Activated T-helper 17 cell treated with anti-CD3 and anti-CD28 coated beads, Interleukin-2, amount 50 U/mL, for 72 hours (primary cell): Measurements from ENCODE around the gene AGAP1. TPM values are rescaled to one million over a fixed set of nuclear protein-coding genes. Genes with fewer than 3 reads are reported as not detected.
A peak's percentile ranks its signal among the peaks of the same experiment; 100 is the strongest.
"Not testable (repeated sequence)": the region's sequence is repeated elsewhere in the genome, so short reads cannot be mapped to it uniquely, and the experiment has no call there.

Experiments
- ATAC-seq: fragments of 150-1000 bp; cut with Tn5 transposase; replicated peaks from 2 replicates; pipeline ENCODE4 v1.10.0; 2021; ENCODE audit warnings: mild to moderate bottlenecking, moderate library complexity
- H3K27ac Mint-ChIP-seq: one replicate; pipeline ENCODE4 v1.8.0; 2022; ENCODE audit warnings: mixed read lengths
- H3K27me3 Mint-ChIP-seq: one replicate; pipeline ENCODE4 v1.8.0; 2022; ENCODE audit warnings: mixed read lengths
- H3K36me3 Mint-ChIP-seq: one replicate; pipeline ENCODE4 v1.8.0; 2022; ENCODE audit warnings: low read depth, mild to moderate bottlenecking, mixed read lengths
- H3K4me1 Mint-ChIP-seq: one replicate; pipeline ENCODE4 v1.8.0; 2022; ENCODE audit warnings: mixed read lengths
- H3K4me3 Mint-ChIP-seq: one replicate; pipeline ENCODE4 v1.8.0; 2022; ENCODE audit warnings: mild to moderate bottlenecking, mixed read lengths
- H3K9me3 Mint-ChIP-seq: one replicate; pipeline ENCODE4 v1.8.0; 2022; ENCODE audit warnings: mixed read lengths
- total RNA-seq, 2 donors: library from RNA; stranded (reverse); gene quantifications; one replicate each; pipeline ENCODE4 v1.2.3, GENCODE V29; 2022

The AGAP1 gene
- total RNA-seq, 2 donors from 2014 or later = 2.2 to 5.3 TPM

DNA sequence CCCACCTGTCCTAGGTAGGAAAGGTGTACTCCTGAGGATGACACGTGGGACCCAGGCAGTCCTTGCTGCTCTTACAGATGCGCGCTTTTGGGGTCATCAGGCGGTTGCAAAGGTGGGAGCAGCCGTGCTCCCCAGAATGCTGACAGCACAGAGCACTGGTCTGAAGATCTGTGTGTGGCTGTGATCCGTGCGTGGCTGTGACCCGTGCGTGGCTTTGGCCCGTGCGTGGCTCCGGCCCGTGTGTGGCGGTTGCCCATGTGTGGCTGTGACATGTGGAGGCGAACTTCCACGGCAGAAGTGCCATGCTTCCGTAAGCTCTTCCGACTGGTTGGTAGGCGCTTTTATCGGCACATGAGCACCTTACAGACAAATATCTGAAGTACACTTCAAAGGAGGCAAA, 270.0 kb downstream of the AGAP1 start:
- Mint-ChIP-seq H3K27me3 (no peaks in the 10 kb centered on the region), H3K4me1 (peaks cover 3% of the 10 kb centered on the region), H3K36me3 (no peaks in the 10 kb centered on the region), H3K27ac (no peak overlapping the region), H3K4me3 (no peak overlapping the region), H3K9me3 (no peaks in the 10 kb centered on the region)
- no peak for ATAC-seq

DNA sequence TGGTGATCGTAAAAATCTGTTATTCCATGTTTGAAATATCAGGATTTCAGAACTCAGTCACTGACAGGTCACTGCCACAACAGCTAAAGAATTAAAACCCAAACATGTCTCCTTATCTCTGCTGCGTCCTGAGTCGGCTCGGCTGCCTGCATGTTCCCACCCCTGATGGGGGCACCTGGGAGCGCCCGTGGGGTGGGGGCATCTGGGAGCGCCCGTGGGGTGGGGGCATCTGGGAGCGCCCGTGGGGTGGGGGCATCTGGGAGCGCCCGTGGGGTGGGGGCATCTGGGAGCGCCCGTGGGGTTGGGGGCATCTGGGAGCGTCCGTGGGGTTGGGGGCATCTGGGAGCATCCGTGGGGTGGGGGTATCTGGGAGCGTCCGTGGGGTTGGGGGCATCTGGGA, 270.6 kb downstream of the AGAP1 start:
- not testable (repeated sequence) for H3K27me3 Mint-ChIP-seq, H3K36me3 Mint-ChIP-seq, H3K4me1 Mint-ChIP-seq, H3K9me3 Mint-ChIP-seq, ATAC-seq, H3K4me3 Mint-ChIP-seq, H3K27ac Mint-ChIP-seq

DNA sequence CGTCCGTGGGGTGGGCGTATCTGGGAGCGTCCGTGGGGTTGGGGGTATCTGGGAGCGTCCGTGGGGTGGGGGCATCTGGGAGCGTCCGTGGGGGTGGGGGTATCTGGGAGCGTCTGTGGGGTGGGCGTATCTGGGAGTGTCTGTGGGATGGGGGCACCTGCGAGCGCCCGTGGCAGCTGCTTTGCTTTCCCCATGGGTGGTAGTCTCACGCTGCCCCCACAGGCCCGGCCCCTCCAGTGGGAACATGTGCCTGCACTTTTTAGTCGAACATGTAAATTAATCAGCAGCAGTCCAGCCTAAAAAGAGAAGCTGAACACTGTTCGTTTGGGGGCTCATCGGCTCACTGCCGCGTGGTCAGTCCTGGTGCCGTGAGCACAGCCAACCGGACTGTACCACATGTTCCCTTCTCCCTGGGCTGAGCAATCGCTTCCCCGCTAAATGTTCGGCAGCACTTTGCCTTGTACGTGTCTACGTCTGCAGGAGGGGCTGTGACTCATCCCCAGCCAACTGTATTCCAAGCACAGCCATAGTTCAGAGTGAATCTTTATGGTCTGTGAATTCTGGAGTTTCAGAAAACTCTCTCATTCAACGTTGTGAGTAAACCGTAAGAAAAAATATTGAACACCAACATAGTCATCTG, 271.5 kb downstream of the AGAP1 start:
- Mint-ChIP-seq H3K4me3 (no peak overlapping the region), H3K9me3 (no peaks in the 10 kb centered on the region), H3K27me3 (no peaks in the 10 kb centered on the region), H3K4me1 (peaks cover 3% of the 10 kb centered on the region), H3K36me3 (no peaks in the 10 kb centered on the region), H3K27ac (no peak overlapping the region)
- no peak for ATAC-seq

DNA sequence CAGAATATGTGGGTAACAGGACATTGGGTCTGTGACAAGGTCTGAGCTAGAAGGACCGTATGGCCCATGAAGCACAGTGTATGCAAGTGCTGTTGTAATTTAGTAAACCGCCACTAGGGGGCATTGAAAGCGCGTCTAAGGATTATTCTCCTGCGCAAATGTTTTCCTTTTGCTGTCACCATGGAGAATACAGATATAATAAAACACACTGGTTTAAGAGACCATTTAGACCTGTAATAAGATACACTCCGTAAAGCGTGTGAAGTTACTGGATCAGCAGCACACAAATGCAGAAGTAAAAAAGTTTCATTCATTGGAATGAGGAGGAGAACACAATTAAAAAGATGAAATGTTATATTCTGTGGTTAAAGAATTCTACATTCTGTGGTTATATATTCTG, 272.4 kb downstream of the AGAP1 start:
- peak; percentile 77 for ATAC-seq
- Mint-ChIP-seq H3K9me3 (no peaks in the 10 kb centered on the region), H3K4me3 (no peak overlapping the region)

DNA sequence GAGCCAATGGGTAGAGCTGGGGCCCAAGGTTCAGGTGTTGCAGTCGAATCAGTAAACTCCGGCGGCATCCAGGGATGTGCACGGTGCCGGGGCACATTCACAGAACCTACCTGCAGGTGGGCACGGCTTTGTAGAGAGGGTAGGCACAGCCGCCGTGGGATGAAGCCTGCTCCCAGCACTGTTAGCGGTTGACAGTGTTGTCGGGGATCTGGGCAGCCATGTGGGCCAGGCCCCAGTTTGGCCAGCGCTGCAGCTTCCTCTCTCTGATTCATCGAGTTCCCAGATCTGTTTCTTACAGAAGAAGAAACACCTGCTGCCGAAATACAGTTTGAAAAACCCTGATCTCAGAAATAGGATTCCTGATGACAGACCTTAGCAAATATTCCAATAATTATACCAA, 274.8 kb downstream of the AGAP1 start:
- Mint-ChIP-seq H3K36me3 (no peaks in the 10 kb centered on the region), H3K4me3 (no peak overlapping the region), H3K4me1 (peaks cover 3% of the 10 kb centered on the region), H3K27ac (no peak overlapping the region), H3K27me3 (peaks cover 3% of the 10 kb centered on the region), H3K9me3 (no peaks in the 10 kb centered on the region)
- no peak for ATAC-seq

More for the DNA sequence above, 272.4 kb downstream of the AGAP1 start:
- peaks cover 3% of the 10 kb centered on the region for H3K4me1 Mint-ChIP-seq
- H3K27ac Mint-ChIP-seq = no peak overlapping the region
- H3K36me3 Mint-ChIP-seq = no peaks in the 10 kb centered on the region
- H3K27me3 Mint-ChIP-seq = no peaks in the 10 kb centered on the region

DNA sequence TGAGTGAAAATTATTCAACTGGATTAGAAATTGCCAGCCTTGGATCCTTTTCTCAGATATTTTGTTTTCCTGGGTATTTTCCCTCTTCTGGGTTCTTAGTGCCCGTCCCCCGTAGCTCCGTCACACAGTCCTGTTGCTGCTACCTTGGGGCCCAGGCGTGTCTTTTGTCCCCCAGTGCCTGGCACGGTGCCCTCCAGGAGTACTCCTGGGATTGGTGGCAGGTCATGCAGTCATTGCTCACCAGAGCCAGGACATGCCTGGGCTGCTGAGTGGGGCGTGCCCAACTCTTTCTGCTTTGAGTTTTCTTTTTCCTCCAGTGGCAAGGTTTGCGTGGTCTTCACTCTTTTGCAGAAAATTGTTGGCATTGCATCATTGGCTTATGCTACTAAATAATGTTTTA, 275.2 kb downstream of the AGAP1 start:
- no peaks in the 10 kb centered on the region for H3K36me3 Mint-ChIP-seq
- no peaks in the 10 kb centered on the region for H3K9me3 Mint-ChIP-seq
- no peak overlapping the region for H3K4me3 Mint-ChIP-seq
- no peak for ATAC-seq
- no peak overlapping the region for H3K27ac Mint-ChIP-seq
- peaks cover 3% of the 10 kb centered on the region for H3K27me3 Mint-ChIP-seq
- H3K4me1 Mint-ChIP-seq = peaks cover 3% of the 10 kb centered on the region

DNA sequence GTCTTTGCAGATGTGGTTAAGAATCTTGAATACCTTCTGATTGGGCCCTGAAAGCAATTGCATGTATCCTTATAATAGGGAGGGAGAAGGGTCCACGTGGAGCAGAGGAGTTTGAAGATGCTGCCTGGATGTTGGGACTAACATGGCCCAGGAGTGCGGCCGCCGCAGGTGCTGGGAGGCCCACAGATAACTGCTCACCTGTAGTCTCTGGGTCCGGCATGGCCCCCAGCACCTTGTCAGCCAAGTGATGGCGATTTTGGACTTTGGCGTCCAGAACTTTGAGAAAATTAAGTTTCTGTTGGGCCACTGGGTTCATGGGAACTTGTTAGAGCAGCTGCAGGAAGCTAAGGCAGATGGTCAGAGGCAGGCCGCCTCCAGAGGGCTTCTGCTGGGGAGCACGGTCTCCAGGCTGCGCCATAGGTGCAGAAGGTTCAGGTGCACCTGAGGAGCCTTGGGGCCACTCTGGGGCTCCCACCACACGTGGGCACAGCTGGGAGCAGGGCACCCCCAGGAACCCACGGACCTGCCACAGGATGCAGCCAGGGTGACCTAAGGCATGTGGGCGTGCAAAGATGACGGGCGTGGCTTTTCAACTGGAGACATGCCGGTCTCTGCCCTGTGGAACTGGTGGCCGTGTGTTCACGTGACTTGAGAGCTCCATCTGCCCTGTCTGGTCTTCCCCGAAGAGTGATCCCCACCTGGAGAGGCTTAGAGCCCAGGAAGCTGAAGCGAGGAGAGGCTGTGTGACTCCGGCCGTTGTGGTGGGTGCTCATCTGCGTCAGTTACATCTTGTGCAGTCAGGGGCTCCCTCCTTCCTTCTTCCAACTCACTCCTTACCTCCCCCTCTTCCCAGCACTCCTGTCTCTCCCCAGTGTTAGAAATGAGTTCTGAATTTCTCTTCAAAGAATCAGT, 277.3 kb downstream of the AGAP1 start:
- Mint-ChIP-seq H3K27me3 (peaks cover 3% of the 10 kb centered on the region), H3K4me1 (peaks cover 2% of the 10 kb centered on the region), H3K9me3 (no peaks in the 10 kb centered on the region), H3K27ac (no peak overlapping the region), H3K36me3 (no peaks in the 10 kb centered on the region), H3K4me3 (no peak overlapping the region)
- ATAC-seq = no peak

DNA sequence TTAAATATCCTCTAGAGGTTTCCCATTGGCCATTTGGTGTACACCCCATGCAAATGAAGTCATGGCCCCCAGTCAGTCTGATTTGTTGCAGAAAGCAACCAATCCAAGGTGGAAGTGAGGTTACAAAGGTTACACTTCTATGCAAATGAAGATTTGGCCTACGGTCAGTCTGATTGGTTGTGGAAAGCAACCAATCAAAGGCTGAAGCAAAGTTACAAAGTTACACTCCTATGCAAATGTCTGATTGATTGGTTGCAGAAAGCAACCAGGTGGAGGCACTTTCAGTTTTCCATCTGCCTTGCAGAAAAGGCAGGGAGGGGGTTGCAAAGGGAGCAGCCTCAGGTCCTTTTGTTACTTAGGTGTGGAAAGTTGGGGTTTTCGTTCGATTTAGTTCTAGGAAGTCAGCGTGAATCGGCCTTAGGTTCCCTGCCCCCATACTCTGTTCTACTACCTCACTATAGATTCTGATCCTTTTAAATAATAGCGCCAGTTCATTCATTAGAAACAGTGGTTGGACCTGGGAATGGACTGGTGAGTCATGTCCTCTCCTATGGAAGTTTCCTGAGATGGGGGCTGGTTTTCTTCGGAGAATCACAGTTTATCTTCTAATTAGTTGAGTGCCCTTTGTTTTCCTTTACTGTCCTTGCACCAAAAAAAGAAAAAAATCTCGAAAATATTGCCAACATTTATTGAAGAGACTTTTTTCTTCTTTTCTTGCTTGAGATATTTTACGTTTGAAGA, 279.5 kb downstream of the AGAP1 start:
- H3K9me3 Mint-ChIP-seq = no peaks in the 10 kb centered on the region
- no peaks in the 10 kb centered on the region for H3K4me1 Mint-ChIP-seq
- no peaks in the 10 kb centered on the region for H3K36me3 Mint-ChIP-seq
- no peak for ATAC-seq
- no peak overlapping the region for H3K4me3 Mint-ChIP-seq
- H3K27me3 Mint-ChIP-seq = peaks cover 3% of the 10 kb centered on the region
- H3K27ac Mint-ChIP-seq = no peak overlapping the region

DNA sequence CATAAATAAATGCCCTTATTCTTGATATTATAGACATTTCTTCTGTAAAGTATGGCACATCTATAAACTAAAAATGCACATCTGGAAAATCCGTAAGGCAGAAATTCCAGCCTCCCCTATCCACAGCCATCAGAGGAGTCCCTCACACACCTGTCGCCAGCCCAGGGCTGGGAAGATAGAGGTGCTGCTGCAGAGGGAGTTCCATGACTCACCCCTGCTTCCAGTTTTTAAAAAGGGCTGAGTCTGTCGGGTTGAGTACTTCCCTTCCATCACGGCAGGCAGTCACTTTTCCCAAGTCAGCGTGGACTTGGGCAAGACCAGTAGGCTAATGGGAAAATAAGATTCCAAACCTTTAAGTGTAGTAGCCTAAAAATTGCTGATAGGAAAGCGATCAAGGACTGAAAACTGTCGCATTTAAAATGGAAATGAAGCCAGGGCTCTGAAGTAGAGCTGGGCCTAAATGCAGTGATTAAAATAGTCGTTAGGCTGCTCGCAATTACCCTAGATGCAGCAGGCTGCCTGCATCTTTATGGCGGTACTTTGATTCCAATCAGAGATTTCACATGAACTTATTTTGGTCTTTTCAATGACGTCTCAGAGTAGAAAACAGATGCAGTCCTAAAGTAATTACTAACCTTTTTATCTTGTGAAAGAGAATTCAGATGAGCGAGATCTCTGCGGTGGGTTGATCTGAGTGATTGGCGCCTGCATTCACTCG, 280.5 kb downstream of the AGAP1 start:
- Mint-ChIP-seq H3K4me3 (no peak overlapping the region), H3K27me3 (peaks cover 3% of the 10 kb centered on the region), H3K9me3 (no peaks in the 10 kb centered on the region), H3K4me1 (no peaks in the 10 kb centered on the region), H3K36me3 (no peaks in the 10 kb centered on the region), H3K27ac (no peak overlapping the region)
- no peak for ATAC-seq

DNA sequence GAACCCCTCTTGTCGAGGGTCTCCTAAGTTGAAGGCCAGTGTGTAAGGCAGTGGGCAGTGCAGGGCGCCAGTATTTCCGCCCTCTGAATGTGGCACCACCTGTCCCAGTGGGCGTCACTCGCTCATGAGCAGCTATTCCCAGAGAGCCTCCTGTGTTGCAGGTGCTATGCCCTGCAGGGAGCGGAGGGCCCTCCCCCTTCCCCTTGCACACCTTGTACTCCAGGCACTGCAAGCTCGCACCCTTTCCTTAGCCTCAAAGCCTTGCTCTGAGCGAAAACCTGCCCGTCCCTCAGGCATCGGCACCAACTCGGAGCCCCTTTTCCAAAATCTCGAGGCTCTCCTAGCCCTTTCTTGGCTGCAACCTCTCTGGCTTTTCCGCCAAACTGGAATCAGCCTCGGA, 282.7 kb downstream of the AGAP1 start:
- Mint-ChIP-seq H3K27me3 (peaks cover 2% of the 10 kb centered on the region), H3K27ac (no peak overlapping the region), H3K36me3 (no peaks in the 10 kb centered on the region), H3K4me3 (no peak overlapping the region), H3K4me1 (no peaks in the 10 kb centered on the region), H3K9me3 (no peaks in the 10 kb centered on the region)
- ATAC-seq = no peak

DNA sequence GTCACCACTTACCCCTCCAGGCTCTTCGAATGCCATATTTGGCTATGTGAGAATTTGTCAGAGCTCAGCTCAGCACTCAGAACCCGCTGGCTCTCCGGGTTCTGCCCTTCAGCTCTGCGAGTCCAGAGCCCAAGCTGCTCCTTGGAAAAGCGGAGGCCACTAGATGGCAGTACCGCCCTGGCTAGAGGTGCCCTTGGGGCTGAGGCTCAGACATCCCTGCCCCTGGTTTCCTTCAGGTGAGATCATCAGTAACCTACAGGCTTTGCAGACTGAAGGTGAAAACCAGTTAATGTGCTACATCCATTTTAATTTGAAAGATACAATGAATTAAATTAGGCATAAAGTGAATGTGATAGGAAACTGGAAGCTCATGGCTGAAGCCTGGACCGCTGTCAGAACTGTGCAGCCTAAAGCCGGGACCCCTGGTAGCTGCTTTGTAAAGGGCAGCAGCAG, 285.6 kb downstream of the AGAP1 start:
- ATAC-seq = peak; percentile 83
- no peaks in the 10 kb centered on the region for H3K9me3 Mint-ChIP-seq
- no peaks in the 10 kb centered on the region for H3K36me3 Mint-ChIP-seq
- H3K27me3 Mint-ChIP-seq = no peaks in the 10 kb centered on the region
- H3K4me1 Mint-ChIP-seq = no peaks in the 10 kb centered on the region
- H3K4me3 Mint-ChIP-seq = no peak overlapping the region
- no peak overlapping the region for H3K27ac Mint-ChIP-seq

DNA sequence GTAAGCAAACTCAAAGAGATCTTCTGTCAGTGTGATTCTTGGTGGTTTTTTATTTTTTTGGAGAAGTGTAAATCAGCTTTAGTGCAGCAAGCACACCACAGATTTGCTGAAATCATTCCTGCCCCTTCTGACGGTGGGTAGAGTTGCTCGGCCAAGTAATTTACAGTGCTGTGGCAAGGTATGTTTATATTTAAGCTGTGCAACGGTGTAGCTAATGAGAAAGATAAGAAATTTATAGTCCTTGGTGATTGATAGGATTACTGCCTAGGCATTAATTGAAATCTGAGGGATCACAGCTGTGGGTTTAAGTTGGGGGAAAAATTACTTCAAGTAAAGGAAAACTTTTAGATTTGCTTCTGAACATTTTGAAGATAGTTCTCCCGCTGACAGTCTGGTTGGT, 286.6 kb downstream of the AGAP1 start:
- H3K4me3 Mint-ChIP-seq = no peak overlapping the region
- ATAC-seq = no peak
- no peaks in the 10 kb centered on the region for H3K36me3 Mint-ChIP-seq
- no peaks in the 10 kb centered on the region for H3K27me3 Mint-ChIP-seq
- H3K4me1 Mint-ChIP-seq = no peaks in the 10 kb centered on the region
- no peaks in the 10 kb centered on the region for H3K9me3 Mint-ChIP-seq
- no peak overlapping the region for H3K27ac Mint-ChIP-seq

DNA sequence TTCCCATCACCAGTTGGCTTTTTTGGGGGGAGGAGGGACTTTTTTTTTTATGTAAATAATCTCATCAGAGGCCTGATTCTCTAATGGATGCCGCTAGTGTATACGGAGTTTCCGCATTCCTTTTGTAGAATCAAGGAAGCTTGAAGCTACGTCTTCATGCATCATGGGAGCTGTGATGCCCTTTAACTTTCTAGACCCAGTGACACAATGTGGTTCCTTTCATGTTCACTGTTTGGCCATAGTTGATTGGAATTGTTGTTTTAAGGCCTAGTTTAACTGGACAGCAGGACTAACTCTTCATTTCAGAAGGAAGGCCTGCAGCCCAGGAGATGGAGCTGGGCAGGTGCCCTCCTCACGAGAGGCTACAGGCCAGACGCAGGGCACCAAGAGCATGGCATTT, 287.9 kb downstream of the AGAP1 start:
- no peaks in the 10 kb centered on the region for H3K27me3 Mint-ChIP-seq
- no peaks in the 10 kb centered on the region for H3K36me3 Mint-ChIP-seq
- no peak overlapping the region for H3K4me3 Mint-ChIP-seq
- no peak overlapping the region for H3K27ac Mint-ChIP-seq
- ATAC-seq = no peak
- no peaks in the 10 kb centered on the region for H3K9me3 Mint-ChIP-seq
- no peaks in the 10 kb centered on the region for H3K4me1 Mint-ChIP-seq

DNA sequence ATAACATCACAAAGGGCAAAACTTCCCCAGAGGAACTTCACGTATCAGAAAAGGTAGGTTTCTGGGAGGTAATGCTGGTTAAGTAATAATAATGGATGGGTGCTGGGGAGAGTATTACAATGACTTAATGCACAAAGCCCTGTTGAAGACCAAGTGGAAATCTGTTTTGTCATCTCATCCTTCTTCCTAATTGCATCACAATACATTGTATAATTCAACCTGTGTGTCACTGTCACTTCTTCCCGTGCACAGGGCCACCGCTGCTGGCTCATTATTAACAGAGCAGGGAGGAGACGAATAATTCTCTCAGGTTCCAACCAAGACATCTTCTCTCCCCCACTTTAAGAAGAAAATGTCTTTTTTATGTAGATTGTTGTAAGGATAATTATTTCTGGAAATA, 290.9 kb downstream of the AGAP1 start:
- Mint-ChIP-seq H3K27me3 (peaks cover 3% of the 10 kb centered on the region), H3K4me1 (no peaks in the 10 kb centered on the region), H3K36me3 (no peaks in the 10 kb centered on the region), H3K9me3 (no peaks in the 10 kb centered on the region), H3K27ac (no peak overlapping the region), H3K4me3 (no peak overlapping the region)
- no peak for ATAC-seq
